ENCODE data around the gene HSPA2.
"Not testable (repeated sequence)": the region's sequence is repeated elsewhere in the genome, so short reads cannot be mapped to it uniquely, and the experiment has no call there.

Gene HSPA2

DNA sequence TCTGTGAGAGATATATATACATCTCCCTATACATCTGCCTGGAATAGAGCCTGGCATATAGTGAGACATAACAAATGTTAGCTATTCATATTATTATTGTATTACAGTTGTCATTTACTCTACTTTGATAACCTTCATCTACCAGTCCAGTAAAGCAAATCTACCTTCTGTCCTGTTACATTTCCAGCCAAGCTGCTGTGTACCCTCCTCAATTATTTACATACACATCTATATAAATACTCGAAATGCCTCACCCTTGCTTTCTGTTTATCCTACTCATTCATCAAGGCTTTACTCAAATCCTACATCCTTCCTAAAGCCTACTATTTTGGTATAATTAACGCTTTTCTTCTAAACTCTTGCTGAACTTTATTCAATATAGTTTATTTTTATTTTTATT lies 27.3 kb upstream of the HSPA2 start:
- DNase-seq (ENCODE audit: extremely low read depth, low read depth): no peak
- H3K4me3 ChIP-seq (replicated peaks; ENCODE audit: low read depth, low read length): no peak overlapping the region
- TF ChIP-seq, protein P1, sequence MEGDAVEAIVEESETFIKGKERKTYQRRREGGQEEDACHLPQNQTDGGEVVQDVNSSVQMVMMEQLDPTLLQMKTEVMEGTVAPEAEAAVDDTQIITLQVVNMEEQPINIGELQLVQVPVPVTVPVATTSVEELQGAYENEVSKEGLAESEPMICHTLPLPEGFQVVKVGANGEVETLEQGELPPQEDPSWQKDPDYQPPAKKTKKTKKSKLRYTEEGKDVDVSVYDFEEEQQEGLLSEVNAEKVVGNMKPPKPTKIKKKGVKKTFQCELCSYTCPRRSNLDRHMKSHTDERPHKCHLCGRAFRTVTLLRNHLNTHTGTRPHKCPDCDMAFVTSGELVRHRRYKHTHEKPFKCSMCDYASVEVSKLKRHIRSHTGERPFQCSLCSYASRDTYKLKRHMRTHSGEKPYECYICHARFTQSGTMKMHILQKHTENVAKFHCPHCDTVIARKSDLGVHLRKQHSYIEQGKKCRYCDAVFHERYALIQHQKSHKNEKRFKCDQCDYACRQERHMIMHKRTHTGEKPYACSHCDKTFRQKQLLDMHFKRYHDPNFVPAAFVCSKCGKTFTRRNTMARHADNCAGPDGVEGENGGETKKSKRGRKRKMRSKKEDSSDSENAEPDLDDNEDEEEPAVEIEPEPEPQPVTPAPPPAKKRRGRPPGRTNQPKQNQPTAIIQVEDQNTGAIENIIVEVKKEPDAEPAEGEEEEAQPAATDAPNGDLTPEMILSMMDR (IDR thresholded peaks at IDR 0.05; ENCODE audit: low read depth, low read length, missing control alignments): no peak

GRCh38 chr14:64515053-64515452 lies 25.5 kb upstream of the HSPA2 start:
- TF ChIP-seq, protein P1 (IDR thresholded peaks at IDR 0.05; ENCODE audit: low read depth, low read length, missing control alignments): no peak
- DNase-seq (ENCODE audit: extremely low read depth, low read depth): no peak
- no peak overlapping the region for H3K4me3 ChIP-seq (replicated peaks; ENCODE audit: low read depth, low read length)

DNA sequence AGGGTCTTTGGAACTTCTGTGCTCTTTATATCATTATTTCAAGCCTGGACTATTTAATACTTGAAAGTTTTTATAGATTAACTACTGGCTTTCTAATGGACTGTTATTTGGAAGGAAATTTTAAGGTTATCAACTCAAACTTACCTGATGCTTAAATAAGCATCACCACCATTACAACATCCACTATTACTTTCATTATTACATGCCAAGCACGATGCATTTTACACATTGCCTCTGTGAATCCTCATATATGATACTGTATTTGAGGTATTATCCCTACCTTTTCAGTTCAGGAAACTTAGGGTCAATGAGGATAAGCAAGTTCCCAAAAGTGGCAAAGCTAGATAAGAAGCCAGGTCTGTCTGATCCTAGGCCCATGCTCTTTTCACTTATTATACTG lies 23.6 kb upstream of the HSPA2 start:
- TF ChIP-seq, protein P1 (IDR thresholded peaks at IDR 0.05; ENCODE audit: low read depth, low read length, missing control alignments): no peak
- no peak for DNase-seq (ENCODE audit: extremely low read depth, low read depth)
- H3K4me3 ChIP-seq (replicated peaks; ENCODE audit: low read depth, low read length): no peak overlapping the region

DNA sequence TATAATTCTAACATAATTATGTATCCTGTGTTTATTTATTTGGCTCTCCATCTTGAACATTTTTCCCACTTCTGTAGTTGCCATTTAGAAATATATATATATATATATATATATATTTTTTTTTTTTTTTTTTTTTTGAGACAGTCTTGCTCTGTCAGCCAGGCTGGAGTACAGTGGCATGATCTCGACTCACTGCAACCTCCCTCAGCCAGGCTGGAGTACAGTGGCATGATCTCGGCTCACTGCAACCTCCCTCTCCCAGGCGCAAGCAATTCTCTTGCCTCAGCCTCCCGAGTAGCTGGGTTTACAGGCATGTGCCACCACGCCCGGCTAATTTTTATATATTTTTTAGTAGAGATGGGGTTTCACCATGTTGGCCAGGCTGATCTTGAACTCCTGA lies 22.9 kb upstream of the HSPA2 start:
- not testable (repeated sequence) for H3K4me3 ChIP-seq (replicated peaks; ENCODE audit: low read depth, low read length); DNase-seq (ENCODE audit: extremely low read depth, low read depth)

GRCh38 chr14:64518229-64518628 lies 22.3 kb upstream of the HSPA2 start:
- DNase-seq (ENCODE audit: extremely low read depth, low read depth): no peak
- no peak overlapping the region for H3K4me3 ChIP-seq (replicated peaks; ENCODE audit: low read depth, low read length)
- TF ChIP-seq, protein P1 (IDR thresholded peaks at IDR 0.05; ENCODE audit: low read depth, low read length, missing control alignments): no peak

DNA sequence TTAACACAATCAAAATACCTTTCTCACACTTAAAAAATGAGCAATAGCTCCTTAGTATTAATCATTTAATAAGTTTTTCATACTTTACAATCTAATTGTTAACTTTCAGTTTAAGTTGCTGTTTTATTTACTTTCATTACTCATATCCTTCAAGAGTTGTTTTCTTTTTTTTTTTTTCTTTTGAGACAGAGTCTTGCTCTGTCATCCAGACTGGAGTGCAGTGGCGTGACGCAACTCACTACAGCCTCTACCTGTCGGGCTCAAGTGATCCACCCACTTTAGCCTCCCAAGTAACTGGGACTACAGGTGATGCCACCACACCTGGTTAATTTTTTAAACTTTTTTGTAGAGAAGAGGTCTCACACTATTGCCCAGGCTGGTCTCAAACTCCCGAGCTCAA lies 19.8 kb upstream of the HSPA2 start:
- H3K4me3 ChIP-seq (replicated peaks; ENCODE audit: low read depth, low read length): no peak overlapping the region
- DNase-seq (ENCODE audit: extremely low read depth, low read depth): no peak
- TF ChIP-seq, protein P1 (IDR thresholded peaks at IDR 0.05; ENCODE audit: low read depth, low read length, missing control alignments): no peak

GRCh38 chr14:64522591-64523355 lies 17.8 kb upstream of the HSPA2 start:
- H3K4me3 ChIP-seq (replicated peaks; ENCODE audit: low read depth, low read length): no peak overlapping the region
- TF ChIP-seq, protein P1 (IDR thresholded peaks at IDR 0.05; ENCODE audit: low read depth, low read length, missing control alignments): no peak
- no peak for DNase-seq (ENCODE audit: extremely low read depth, low read depth)
